Activated T-cell treated with anti-CD3 and anti-CD28 coated beads, Interleukin-2, amount 50 U/mL, for 72 hours (primary cell): ENCODE data around the gene TMEM52. TPM values are rescaled to one million over a fixed set of nuclear protein-coding genes. Genes with fewer than 3 reads are reported as not detected.
A peak's percentile ranks its signal among the peaks of the same experiment; 100 is the strongest.

ENCODE experiments used
- ATAC-seq, 2 donors: fragments of 150-1000 bp; cut with Tn5 transposase; replicated peaks in 1 of 2; 2 replicates each; pipeline ENCODE4 v1.10.0; 2021; ENCODE audit warnings: moderate library complexity in 2 of 2, mild to moderate bottlenecking in 1 of 2
- DNase-seq, 2 donors: peaks; one replicate each; pipeline ENCODE4 v3.0.0; 2021 to 2022; ENCODE audit warnings: mixed read lengths in 1 of 2
- H3K27ac Mint-ChIP-seq: one replicate; pipeline ENCODE4 v1.8.0; 2022; ENCODE audit warnings: mild to moderate bottlenecking, moderate library complexity, mixed read lengths
- H3K27me3 Mint-ChIP-seq: one replicate; pipeline ENCODE4 v1.8.0; 2022; ENCODE audit warnings: low read depth, mixed read lengths
- H3K36me3 Mint-ChIP-seq, 2 donors: one replicate each; pipeline ENCODE4 v1.8.0; 2022; ENCODE audit warnings: mixed read lengths in 2 of 2, mild to moderate bottlenecking in 1 of 2; ENCODE audit not compliant: insufficient read depth in 2 of 2
- H3K4me1 Mint-ChIP-seq: one replicate; pipeline ENCODE4 v1.8.0; 2022; ENCODE audit warnings: low read depth, mixed read lengths
- H3K4me3 Mint-ChIP-seq, 2 donors: one replicate each; pipeline ENCODE4 v1.8.0; 2022; ENCODE audit warnings: mild to moderate bottlenecking in 2 of 2, mixed read lengths in 2 of 2, moderate library complexity in 2 of 2
- H3K9me3 Mint-ChIP-seq, 2 donors: one replicate each; pipeline ENCODE4 v1.8.0; 2022; ENCODE audit warnings: mixed read lengths in 2 of 2
- total RNA-seq, 2 donors: library from RNA; stranded (reverse); gene quantifications; one replicate each; pipeline ENCODE4 v1.2.3, GENCODE V29; 2022

Gene TMEM52
- total RNA-seq, 2 donors from 2014 or later, result 0.88 to 1.0 TPM

DNA sequence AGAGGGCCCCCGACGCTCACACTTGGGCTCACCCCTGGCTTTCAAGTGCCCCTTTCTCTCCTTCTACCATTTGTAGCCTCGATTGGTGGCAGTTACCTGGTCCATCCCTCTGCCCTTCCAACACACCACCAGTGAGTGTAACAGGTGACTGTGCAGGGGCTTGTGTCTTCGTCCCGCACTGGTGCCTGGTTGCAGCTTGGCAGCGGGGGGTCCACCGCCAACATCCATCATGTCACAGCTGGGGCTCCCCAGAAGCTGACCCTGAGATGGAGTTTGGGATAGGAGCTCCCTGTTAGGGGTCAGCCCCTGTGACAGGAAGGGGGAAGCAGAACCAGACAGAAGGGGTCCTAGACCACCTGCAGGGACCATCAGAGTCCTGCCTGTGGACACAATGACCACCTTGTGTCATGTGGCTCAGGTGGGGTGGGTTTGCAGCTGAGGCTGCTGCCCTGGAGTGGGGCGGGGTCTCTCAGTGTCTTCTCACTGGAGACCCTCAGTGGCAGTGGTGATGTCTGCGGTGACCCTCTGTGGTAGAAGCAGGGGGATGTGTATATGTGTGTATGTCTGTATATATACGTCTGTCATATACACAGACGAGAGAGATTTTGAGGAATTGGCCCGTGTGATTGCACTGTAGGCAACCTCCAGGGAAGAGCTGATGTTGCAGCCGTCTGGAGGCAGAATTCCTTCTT lies 7.6 kb downstream of the TMEM52 start:
- H3K27ac Mint-ChIP-seq, result no peak overlapping the region
- H3K27me3 Mint-ChIP-seq, result no peaks in the 10 kb centered on the region
- H3K36me3 Mint-ChIP-seq, result no peaks in the 10 kb centered on the region
- H3K9me3 Mint-ChIP-seq, result no peaks in the 10 kb centered on the region
- H3K4me1 Mint-ChIP-seq, result peaks cover 16% of the 10 kb centered on the region
- peak overlapping the region in 1 of 2 donors; percentile 12 for H3K4me3 Mint-ChIP-seq
- ATAC-seq, result no peak
- no peak for DNase-seq

DNA sequence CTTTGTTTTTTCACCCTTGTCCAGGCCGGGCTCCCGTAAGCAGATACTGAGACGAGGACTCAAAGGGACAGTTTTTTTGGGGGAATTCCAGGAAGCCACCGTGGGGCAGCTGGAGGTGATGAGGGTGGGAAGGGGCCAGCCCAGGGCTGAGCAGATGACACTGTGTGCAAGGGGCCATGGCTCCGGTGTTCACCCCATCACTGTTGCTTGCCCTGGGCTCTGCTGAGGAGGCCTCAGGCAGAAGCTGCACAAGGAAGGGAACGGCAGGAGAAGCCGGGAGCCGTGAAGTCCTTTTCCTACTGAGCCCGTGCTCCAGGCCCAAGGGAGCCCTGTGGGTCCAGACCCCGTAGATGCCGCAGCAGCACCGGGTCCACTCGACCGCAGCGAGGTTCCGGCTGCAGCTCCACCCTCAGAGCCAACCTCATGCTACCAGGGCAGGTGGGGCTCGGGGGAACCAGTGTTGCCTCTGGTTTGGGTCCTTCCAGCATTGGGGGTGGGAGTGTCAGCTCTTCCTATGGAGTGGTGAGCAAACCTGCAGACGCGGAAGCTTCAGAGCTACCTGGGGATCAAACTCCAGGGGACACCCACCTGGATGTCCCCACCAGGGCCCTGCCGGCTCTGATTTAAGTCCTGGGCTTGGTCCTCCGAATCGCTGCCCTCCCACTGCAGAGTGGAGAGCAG lies 8.3 kb downstream of the TMEM52 start:
- no peaks in the 10 kb centered on the region for H3K27me3 Mint-ChIP-seq
- H3K36me3 Mint-ChIP-seq, result no peaks in the 10 kb centered on the region
- DNase-seq (no peak), ATAC-seq (no peak)
- peak overlapping the region; percentile 87 to 91 for H3K4me3 Mint-ChIP-seq
- no peaks in the 10 kb centered on the region for H3K9me3 Mint-ChIP-seq
- H3K4me1 Mint-ChIP-seq, result peaks cover 23% of the 10 kb centered on the region
- H3K27ac Mint-ChIP-seq, result no peak overlapping the region

DNA sequence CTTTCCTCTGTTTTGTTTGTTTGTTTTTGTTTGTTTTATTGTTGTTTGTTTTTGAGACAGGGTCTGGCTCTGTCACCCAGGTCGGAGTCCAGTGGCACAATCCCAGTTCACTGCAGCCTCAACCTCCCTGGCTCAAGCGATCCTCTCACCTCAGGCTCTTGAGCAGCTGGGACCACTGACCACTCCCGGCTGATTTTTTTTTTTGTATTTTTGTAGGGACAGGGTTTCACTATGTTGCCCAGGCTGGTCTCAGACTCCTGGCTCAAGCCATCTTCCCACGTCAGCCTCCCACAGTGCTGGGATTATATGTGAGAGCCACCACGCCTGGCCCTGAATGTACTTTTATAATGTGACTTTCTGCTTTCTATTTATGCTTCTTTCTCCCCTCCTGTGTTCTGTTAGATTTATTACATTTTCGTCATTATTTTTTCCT lies 9.0 kb downstream of the TMEM52 start:
- Mint-ChIP-seq H3K9me3 (no peaks in the 10 kb centered on the region), H3K36me3 (no peaks in the 10 kb centered on the region), H3K27ac (no peak overlapping the region), H3K4me3 (peak overlapping the region; percentile 87 to 91), H3K27me3 (no peaks in the 10 kb centered on the region), H3K4me1 (peaks cover 23% of the 10 kb centered on the region)
- no peak for DNase-seq
- no peak for ATAC-seq

DNA sequence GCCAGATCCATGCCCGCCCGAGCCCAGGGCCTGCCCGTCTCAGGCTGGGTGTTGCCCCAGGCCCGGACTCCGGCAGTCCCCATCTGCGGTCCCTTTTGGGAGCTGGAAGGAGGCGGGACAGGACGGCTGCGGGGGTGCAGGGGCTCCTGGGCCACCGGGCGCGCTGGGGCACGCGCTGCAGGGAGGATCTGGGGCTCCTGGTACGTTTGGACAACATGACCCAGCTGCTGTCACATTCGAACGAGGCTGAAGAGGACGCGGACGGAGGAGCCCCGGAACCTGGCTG lies 10.6 kb downstream of the TMEM52 start:
- Mint-ChIP-seq H3K36me3 (no peaks in the 10 kb centered on the region), H3K4me3 (peak overlapping the region; percentile 75 to 76), H3K27me3 (no peaks in the 10 kb centered on the region), H3K9me3 (no peaks in the 10 kb centered on the region), H3K27ac (no peak overlapping the region), H3K4me1 (peaks cover 23% of the 10 kb centered on the region)
- ATAC-seq, result peak in 1 of 2 donors; percentile 0
- DNase-seq, result no peak

DNA sequence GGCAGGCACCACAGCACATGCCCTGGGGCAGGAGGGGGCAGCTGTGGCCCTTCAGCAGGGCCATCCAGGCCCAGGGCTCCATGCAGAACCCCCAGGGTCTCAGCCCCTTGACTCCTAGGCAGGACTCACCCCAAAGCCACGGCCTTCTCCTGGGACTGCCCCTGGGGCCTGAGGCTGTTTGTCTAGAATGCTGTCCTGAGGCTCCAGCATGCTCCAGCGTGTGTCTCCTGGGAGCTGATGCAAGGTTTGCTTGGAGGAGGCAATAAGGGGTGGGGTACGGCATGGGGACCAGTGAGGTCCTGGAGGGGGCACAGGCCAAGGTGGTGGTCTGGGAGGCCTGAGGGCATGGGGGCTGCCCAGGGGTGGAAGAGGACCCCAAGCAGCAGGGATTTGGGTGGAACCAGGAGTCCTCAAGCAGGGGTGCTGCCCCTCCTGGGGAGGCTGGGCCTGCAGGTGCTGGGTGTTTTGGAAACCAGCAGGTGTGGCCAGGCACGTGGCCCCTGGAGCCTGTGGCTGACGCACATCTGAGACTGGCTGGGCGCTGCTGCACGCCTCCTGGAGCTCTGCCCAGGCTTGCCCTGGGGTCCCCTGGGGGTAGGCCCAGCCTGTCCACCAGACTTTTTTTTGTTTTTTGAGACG lies 11.9 kb downstream of the TMEM52 start:
- peaks cover 23% of the 10 kb centered on the region for H3K4me1 Mint-ChIP-seq
- DNase-seq (no peak), ATAC-seq (no peak)
- no peaks in the 10 kb centered on the region for H3K9me3 Mint-ChIP-seq
- H3K4me3 Mint-ChIP-seq, result peak overlapping the region in 1 of 2 donors; percentile 75
- no peaks in the 10 kb centered on the region for H3K27me3 Mint-ChIP-seq
- no peak overlapping the region for H3K27ac Mint-ChIP-seq
- H3K36me3 Mint-ChIP-seq, result no peaks in the 10 kb centered on the region

DNA sequence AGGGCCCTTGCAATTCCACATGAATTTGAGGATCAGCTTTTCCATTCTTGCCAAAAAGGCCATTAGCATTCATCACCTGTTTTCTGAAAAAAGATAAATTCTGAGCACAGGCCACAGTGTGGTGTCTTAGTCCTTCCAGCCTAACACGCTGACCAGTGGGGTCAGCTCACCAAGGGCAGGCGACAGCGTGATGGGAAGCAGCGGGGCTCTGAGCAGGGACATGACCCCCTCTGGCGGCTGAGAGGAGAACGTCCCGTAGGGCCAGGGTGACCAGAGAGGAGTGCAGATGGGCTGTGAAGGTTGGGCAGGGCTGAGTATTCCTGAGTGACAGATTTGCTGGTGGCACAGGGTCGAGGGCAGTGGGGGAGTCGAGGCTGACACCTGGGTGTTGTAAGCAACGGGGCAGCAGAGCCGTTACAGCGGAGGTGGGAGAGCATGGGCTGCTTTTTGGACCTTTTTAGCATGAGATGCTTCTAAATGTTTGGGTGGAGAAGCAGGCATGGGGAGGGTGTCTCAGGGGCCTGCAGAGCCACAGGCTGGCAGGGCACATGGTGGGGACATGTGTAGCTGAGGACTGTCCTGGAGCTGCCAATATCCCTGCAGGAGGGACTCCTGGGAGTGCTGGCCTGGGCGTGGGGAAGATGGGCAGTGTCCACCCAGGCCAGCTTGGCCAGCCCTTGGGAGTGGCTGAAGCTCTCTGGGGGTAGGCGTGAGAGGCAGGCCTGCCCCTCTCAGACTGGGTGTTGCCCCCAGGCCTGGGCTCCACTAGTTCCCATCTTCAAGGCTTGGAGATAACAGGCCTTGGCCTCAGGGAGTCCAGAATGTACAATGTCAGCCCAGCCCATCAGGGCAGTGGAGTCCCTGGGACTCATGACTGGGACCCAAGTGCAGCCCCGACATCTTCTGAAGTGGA lies 12.6 kb downstream of the TMEM52 start:
- Mint-ChIP-seq H3K27me3 (no peaks in the 10 kb centered on the region), H3K4me1 (peaks cover 23% of the 10 kb centered on the region), H3K27ac (no peak overlapping the region), H3K36me3 (no peaks in the 10 kb centered on the region), H3K4me3 (peak overlapping the region in 1 of 2 donors; percentile 29), H3K9me3 (no peaks in the 10 kb centered on the region)
- DNase-seq, result peak; percentile 79 to 81
- ATAC-seq, result peak; percentile 37 to 42

DNA sequence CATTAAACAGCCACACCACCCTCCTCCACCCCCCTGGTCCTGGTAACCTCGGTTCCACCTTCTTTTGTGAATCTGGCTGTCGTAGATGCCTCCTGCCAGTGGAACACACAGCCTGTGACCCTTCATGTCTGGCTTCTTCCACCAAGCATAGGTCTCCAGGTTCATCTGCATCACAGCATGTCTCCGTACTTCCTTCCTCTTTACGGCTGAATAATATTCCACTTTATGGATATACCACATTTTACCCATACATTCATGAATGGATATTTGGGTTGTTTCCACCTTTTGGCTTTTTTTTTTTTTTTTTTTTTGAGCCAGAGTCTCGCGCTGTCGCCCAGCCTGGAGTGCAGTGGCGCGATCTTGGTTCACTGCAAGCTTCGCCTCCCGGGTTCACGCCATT lies 15.9 kb downstream of the TMEM52 start:
- DNase-seq, result no peak
- H3K4me1 Mint-ChIP-seq, result peaks cover 23% of the 10 kb centered on the region
- no peak overlapping the region for H3K4me3 Mint-ChIP-seq
- no peaks in the 10 kb centered on the region for H3K9me3 Mint-ChIP-seq
- no peak for ATAC-seq
- no peaks in the 10 kb centered on the region for H3K27me3 Mint-ChIP-seq
- H3K36me3 Mint-ChIP-seq, result no peaks in the 10 kb centered on the region
- no peak overlapping the region for H3K27ac Mint-ChIP-seq

DNA sequence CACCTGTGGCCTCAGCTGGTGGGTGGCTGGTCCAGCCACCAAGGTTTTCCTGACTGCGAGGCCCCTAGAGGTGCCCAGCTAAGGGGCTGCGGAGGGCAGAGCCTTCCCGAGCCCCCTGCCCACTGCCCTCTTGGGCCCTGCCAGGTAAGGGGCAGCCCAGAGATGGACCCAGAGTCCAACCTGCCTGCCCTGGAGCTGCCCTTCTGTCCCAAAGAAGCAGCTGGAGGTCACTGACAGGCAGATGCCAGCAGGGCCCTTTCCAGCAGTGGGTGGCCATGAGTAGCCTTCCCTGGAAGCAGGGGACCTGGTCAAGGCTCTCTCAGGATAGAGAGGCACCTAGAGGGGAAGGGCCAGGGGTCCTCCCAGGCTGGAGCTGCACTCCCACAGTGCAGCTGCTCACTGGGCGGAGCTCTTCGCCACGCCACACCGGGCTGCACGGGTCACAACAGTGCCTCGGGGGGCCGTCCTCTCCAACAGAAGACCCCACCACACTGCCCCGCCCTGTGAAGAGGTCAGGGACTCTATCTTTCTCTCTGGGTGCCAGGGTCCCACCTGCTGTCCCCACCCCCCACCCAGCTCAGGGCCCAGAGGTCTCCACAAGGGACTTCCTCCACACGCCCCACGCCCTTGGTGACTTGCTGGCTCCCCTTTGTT lies 17.3 kb downstream of the TMEM52 start:
- H3K9me3 Mint-ChIP-seq, result no peaks in the 10 kb centered on the region
- peaks cover 26% of the 10 kb centered on the region for H3K4me1 Mint-ChIP-seq
- no peak overlapping the region for H3K27ac Mint-ChIP-seq
- H3K36me3 Mint-ChIP-seq, result no peaks in the 10 kb centered on the region
- ATAC-seq (no peak), DNase-seq (no peak)
- H3K4me3 Mint-ChIP-seq, result no peak overlapping the region
- H3K27me3 Mint-ChIP-seq, result no peaks in the 10 kb centered on the region

DNA sequence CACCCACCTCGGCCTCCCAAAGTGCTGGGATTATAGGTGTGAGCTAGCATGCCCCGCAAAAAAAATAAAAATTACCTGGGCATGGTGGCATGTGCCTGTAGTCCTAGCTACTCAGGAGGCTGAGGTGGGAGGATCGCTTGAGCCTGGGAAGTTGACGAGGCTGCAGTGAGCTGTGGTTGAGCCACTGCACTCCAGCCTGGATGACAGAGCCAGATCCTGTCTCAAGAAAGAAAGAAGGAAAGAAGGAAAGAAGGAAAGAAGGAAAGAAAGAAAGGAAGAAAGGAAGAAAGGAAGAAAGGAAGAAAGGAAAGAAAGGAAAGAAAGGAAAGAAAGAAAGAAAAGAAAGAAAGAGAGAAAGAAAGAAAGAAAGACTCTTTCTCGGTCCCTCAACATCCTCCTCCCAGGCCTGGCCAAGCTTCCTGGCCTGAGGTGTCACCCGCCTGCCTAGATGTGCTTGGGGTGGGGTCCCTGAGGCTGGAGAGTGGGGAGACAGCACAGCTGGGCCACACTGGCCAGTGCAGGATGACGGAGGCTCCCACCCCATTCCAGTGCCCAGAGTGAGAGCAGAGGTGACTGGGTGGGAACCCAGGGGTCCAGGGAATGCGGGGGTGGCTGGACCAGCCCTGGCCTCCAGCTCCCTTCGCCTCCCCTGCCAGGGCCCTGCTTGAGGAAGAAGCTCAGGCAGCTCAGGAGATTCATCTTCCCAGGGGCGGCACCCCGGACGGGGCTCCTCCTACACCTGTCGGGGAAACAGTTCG lies 18.0 kb downstream of the TMEM52 start:
- Mint-ChIP-seq H3K27ac (no peak overlapping the region), H3K27me3 (no peaks in the 10 kb centered on the region), H3K4me1 (peaks cover 20% of the 10 kb centered on the region), H3K9me3 (no peaks in the 10 kb centered on the region), H3K4me3 (no peak overlapping the region), H3K36me3 (no peaks in the 10 kb centered on the region)
- ATAC-seq, result no peak
- no peak for DNase-seq

DNA sequence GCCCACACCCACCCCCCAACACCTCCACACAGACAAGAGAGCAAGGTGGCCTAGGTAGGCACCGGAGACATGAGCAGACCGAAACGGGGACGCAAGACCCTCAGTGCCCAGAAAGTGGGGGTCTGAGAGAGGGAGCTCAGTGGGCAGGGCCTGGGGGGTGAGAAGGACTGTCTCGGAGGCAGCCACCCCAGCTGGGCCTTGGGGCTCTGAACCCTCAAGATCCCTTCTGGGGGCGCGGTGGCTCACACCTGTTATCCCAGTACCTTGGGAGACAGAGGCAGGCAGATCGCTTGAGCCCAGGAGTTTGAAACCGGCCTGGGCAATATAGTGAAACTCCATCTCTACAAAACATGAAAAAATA lies 19.1 kb downstream of the TMEM52 start:
- H3K27me3 Mint-ChIP-seq, result no peaks in the 10 kb centered on the region
- peaks cover 21% of the 10 kb centered on the region for H3K4me1 Mint-ChIP-seq
- ATAC-seq, result no peak
- no peaks in the 10 kb centered on the region for H3K9me3 Mint-ChIP-seq
- H3K27ac Mint-ChIP-seq, result no peak overlapping the region
- no peak overlapping the region for H3K4me3 Mint-ChIP-seq
- H3K36me3 Mint-ChIP-seq, result no peaks in the 10 kb centered on the region
- DNase-seq, result no peak

DNA sequence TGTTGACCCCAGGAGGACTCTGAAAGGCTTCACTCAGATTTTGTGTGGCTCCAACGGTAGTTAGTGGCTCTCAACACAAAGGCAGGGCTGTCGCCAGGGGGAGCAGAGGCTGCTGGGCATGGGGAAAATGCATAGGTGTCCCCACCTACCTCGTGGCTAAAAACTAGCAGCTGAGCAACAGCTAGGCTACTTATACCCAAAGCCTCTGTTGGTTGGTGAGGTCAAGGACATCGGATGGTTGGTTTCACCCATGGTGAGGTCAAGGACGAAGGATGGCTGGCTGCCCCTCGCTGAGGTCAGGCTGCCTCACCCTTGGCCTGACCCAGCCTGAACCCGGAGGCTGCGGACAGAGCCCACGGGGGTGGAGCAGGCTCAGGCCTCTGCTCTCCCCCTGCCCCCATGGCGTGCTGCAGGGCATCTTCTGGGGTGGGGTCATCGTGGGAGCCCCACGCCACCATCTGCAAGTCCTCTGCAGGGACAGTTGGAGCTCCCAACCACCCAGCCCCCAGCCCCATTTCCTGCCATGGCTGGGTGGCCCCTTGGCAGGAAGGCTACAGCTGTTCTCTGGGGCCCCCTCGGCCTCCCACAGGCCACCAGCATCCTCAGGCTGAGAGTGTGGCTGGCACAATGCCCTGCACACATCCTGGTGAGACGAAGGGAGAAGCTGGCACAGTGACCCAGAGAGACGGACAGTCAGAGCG lies 19.7 kb downstream of the TMEM52 start:
- DNase-seq (peak in 1 of 2 donors; percentile 43), ATAC-seq (peak; percentile 48 to 52)
- no peaks in the 10 kb centered on the region for H3K9me3 Mint-ChIP-seq
- H3K27ac Mint-ChIP-seq, result no peak overlapping the region
- H3K36me3 Mint-ChIP-seq, result no peaks in the 10 kb centered on the region
- no peaks in the 10 kb centered on the region for H3K27me3 Mint-ChIP-seq
- no peak overlapping the region for H3K4me3 Mint-ChIP-seq
- peaks cover 27% of the 10 kb centered on the region for H3K4me1 Mint-ChIP-seq
